Measurements from ENCODE around the gene NBPF14.
"Not testable (repeated sequence)": the region's sequence is repeated elsewhere in the genome, so short reads cannot be mapped to it uniquely, and the experiment has no call there.

Gene NBPF14, protein sequence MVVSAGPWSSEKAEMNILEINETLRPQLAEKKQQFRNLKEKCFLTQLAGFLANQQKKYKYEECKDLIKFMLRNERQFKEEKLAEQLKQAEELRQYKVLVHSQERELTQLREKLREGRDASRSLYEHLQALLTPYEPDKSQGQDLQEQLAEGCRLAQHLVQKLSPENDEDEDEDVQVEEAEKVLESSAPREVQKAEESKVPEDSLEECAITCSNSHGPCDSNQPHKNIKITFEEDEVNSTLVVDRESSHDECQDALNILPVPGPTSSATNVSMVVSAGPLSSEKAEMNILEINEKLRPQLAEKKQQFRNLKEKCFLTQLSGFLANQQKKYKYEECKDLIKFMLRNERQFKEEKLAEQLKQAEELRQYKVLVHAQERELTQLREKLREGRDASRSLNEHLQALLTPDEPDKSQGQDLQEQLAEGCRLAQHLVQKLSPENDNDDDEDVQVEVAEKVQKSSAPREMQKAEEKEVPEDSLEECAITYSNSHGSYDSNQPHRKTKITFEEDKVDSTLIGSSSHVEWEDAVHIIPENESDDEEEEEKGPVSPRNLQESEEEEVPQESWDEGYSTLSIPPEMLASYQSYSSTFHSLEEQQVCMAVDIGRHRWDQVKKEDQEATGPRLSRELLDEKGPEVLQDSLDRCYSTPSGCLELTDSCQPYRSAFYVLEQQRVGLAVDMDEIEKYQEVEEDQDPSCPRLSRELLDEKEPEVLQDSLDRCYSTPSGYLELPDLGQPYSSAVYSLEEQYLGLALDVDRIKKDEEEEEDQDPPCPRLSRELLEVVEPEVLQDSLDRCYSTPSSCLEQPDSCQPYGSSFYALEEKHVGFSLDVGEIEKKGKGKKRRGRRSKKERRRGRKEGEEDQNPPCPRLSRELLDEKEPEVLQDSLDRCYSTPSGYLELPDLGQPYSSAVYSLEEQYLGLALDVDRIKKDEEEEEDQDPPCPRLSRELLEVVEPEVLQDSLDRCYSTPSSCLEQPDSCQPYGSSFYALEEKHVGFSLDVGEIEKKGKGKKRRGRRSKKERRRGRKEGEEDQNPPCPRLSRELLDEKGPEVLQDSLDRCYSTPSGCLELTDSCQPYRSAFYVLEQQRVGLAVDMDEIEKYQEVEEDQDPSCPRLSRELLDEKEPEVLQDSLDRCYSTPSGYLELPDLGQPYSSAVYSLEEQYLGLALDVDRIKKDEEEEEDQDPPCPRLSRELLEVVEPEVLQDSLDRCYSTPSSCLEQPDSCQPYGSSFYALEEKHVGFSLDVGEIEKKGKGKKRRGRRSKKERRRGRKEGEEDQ (N-terminal part only)

DNA sequence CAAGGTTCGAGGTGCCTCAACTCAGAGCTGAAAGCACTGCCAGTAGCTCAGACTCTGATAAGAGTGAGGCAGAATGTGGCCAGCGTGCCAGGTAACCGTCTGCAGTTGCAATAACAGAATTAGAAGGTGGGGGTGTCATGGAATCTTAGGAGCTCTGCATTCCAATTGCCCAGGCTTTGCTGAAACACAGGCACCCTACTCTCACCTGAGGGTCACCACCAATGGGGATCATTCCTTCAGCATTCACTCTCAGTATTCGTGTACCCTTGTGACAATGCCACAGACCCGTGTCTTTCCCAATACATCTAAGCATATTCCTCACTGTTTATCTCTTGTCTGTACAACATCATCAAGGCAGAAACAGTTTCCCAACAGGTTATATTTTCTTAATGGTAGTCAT, at the start of gene NBPF14:
NBPF14 (minus strand) TSS at position 101 of the 400 bp plus-strand sequence. CDS start 294 bp downstream, outside the sequence.
- H3K9ac ChIP-seq (ENCODE audit: low read length); H3K79me2 ChIP-seq (ENCODE audit: insufficient read depth, low read length); H3K9me2 ChIP-seq (ENCODE audit: low read depth, low read length); H2AFZ ChIP-seq (ENCODE audit: low read length); H4K20me1 ChIP-seq (ENCODE audit: insufficient read depth, low read length); H3K27me3 ChIP-seq (ENCODE audit: insufficient read depth, low read length); H3K4me2 ChIP-seq (ENCODE audit: low read length); H3K4me1 ChIP-seq (ENCODE audit: insufficient read depth, low read length, severe bottlenecking); H3K27ac ChIP-seq (ENCODE audit: low read depth, low read length, poor library complexity, severe bottlenecking); H3K4me3 ChIP-seq (ENCODE audit: low read depth, low read length, poor library complexity, severe bottlenecking); H3F3A ChIP-seq (ENCODE audit: insufficient read depth, low read length); H3K9me3 ChIP-seq (ENCODE audit: low read length); H3K36me3 ChIP-seq (ENCODE audit: insufficient read depth, low read length): not testable (repeated sequence)

DNA sequence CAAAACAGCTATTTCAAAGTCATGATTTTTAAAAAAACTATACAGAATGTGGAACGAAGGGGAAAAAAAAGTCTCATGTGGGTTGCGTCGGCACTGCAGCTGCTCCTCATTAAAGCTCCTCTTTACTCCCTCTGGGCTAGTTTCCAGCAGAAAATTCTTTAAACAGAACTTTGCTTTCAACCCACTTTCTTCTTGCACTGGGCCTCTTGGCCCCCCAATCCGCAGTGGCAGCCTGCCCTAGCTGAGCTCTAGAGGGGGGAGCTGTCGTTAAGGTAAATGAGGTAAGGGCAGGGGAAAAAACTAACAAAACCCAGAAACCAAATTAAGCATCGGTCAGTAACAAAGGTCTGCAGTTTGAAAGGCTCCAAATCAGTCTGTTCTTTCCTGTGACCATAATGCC, 29.6 kb upstream of the NBPF14 start:
- not testable (repeated sequence) for H3K79me2 ChIP-seq (ENCODE audit: insufficient read depth, low read length); H3K4me2 ChIP-seq (ENCODE audit: low read length); H3K9me2 ChIP-seq (ENCODE audit: low read depth, low read length); H3K9ac ChIP-seq (ENCODE audit: low read length); H4K20me1 ChIP-seq (ENCODE audit: insufficient read depth, low read length); H2AFZ ChIP-seq (ENCODE audit: low read length); H3K27me3 ChIP-seq (ENCODE audit: insufficient read depth, low read length); H3K27ac ChIP-seq (ENCODE audit: low read depth, low read length, poor library complexity, severe bottlenecking); H3K4me3 ChIP-seq (ENCODE audit: low read depth, low read length, poor library complexity, severe bottlenecking); H3F3A ChIP-seq (ENCODE audit: insufficient read depth, low read length); H3K36me3 ChIP-seq (ENCODE audit: insufficient read depth, low read length); H3K4me1 ChIP-seq (ENCODE audit: insufficient read depth, low read length, severe bottlenecking); H3K9me3 ChIP-seq (ENCODE audit: low read length)

- not testable (repeated sequence) for H3K36me3 ChIP-seq (ENCODE audit: insufficient read depth, low read length); H3K9ac ChIP-seq (ENCODE audit: low read length); H3K27me3 ChIP-seq (ENCODE audit: insufficient read depth, low read length); H3K4me3 ChIP-seq (ENCODE audit: low read depth, low read length, poor library complexity, severe bottlenecking); H3F3A ChIP-seq (ENCODE audit: insufficient read depth, low read length); H3K4me2 ChIP-seq (ENCODE audit: low read length); H3K9me3 ChIP-seq (ENCODE audit: low read length); H3K27ac ChIP-seq (ENCODE audit: low read depth, low read length, poor library complexity, severe bottlenecking); H4K20me1 ChIP-seq (ENCODE audit: insufficient read depth, low read length); H2AFZ ChIP-seq (ENCODE audit: low read length); H3K9me2 ChIP-seq (ENCODE audit: low read depth, low read length); H3K4me1 ChIP-seq (ENCODE audit: insufficient read depth, low read length, severe bottlenecking); H3K79me2 ChIP-seq (ENCODE audit: insufficient read depth, low read length)
These were observed 22.4 kb upstream of the NBPF14 start for GRCh38 chr1:148618216-148618615.

DNA sequence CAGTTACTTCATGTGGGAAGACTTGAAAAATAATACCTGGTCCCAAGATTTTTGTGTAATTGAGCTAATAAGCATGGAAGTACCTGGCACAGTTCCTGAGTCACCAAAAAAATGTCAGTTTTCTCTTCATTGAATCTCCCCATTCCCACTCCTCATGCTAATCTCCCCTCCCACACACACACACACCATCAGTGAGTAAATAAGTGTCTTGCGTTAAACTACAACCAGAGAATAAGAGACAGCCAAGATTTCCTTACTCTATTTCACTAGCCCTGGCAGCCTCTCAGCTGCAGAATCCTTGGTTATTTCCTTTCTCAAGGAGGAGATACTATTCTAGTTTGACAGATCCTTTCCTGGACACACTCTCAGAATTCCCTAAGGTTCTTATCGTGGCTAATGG, 9.5 kb upstream of the NBPF14 start:
- H3K27me3 ChIP-seq (ENCODE audit: insufficient read depth, low read length); H3K79me2 ChIP-seq (ENCODE audit: insufficient read depth, low read length); H3K9ac ChIP-seq (ENCODE audit: low read length); H3K27ac ChIP-seq (ENCODE audit: low read depth, low read length, poor library complexity, severe bottlenecking); H3K4me2 ChIP-seq (ENCODE audit: low read length); H4K20me1 ChIP-seq (ENCODE audit: insufficient read depth, low read length); H3K36me3 ChIP-seq (ENCODE audit: insufficient read depth, low read length); H3K4me1 ChIP-seq (ENCODE audit: insufficient read depth, low read length, severe bottlenecking); H3K4me3 ChIP-seq (ENCODE audit: low read depth, low read length, poor library complexity, severe bottlenecking); H3K9me3 ChIP-seq (ENCODE audit: low read length); H2AFZ ChIP-seq (ENCODE audit: low read length); H3F3A ChIP-seq (ENCODE audit: insufficient read depth, low read length); H3K9me2 ChIP-seq (ENCODE audit: low read depth, low read length): not testable (repeated sequence)

- H4K20me1 ChIP-seq (ENCODE audit: insufficient read depth, low read length); H3K9me2 ChIP-seq (ENCODE audit: low read depth, low read length); H3K4me1 ChIP-seq (ENCODE audit: insufficient read depth, low read length, severe bottlenecking); H3K79me2 ChIP-seq (ENCODE audit: insufficient read depth, low read length); H3K36me3 ChIP-seq (ENCODE audit: insufficient read depth, low read length); H3K27ac ChIP-seq (ENCODE audit: low read depth, low read length, poor library complexity, severe bottlenecking); H2AFZ ChIP-seq (ENCODE audit: low read length); H3K4me3 ChIP-seq (ENCODE audit: low read depth, low read length, poor library complexity, severe bottlenecking); H3K9me3 ChIP-seq (ENCODE audit: low read length); H3K9ac ChIP-seq (ENCODE audit: low read length); H3K27me3 ChIP-seq (ENCODE audit: insufficient read depth, low read length); H3F3A ChIP-seq (ENCODE audit: insufficient read depth, low read length); H3K4me2 ChIP-seq (ENCODE audit: low read length): not testable (repeated sequence)
These were observed 451 bp downstream of the NBPF14 start for GRCh38 chr1:148595360-148595759.

DNA sequence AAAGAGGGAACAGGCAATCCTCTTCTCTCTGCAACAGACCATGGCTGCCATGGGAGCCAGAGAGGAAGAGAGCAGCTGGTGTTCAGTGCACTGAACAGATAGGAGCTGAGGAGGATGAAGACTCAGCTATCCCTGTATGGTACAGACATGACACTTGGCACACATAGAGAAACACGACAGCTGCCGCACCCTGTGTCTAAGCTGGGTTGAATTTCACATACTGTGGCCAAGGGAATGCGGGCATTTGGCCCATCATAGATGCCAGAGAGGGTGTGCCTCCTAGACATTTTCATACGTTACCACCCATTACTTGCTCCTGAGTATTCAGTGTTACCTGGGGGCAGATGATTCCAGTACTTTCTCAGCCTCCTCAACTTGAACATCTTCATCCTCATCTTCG, 4.7 kb downstream of the NBPF14 start:
- H3K27ac ChIP-seq (ENCODE audit: low read depth, low read length, poor library complexity, severe bottlenecking); H3F3A ChIP-seq (ENCODE audit: insufficient read depth, low read length); H3K9ac ChIP-seq (ENCODE audit: low read length); H3K4me1 ChIP-seq (ENCODE audit: insufficient read depth, low read length, severe bottlenecking); H3K4me2 ChIP-seq (ENCODE audit: low read length); H2AFZ ChIP-seq (ENCODE audit: low read length); H3K36me3 ChIP-seq (ENCODE audit: insufficient read depth, low read length); H3K9me3 ChIP-seq (ENCODE audit: low read length); H4K20me1 ChIP-seq (ENCODE audit: insufficient read depth, low read length); H3K9me2 ChIP-seq (ENCODE audit: low read depth, low read length); H3K79me2 ChIP-seq (ENCODE audit: insufficient read depth, low read length); H3K27me3 ChIP-seq (ENCODE audit: insufficient read depth, low read length); H3K4me3 ChIP-seq (ENCODE audit: low read depth, low read length, poor library complexity, severe bottlenecking): not testable (repeated sequence)

DNA sequence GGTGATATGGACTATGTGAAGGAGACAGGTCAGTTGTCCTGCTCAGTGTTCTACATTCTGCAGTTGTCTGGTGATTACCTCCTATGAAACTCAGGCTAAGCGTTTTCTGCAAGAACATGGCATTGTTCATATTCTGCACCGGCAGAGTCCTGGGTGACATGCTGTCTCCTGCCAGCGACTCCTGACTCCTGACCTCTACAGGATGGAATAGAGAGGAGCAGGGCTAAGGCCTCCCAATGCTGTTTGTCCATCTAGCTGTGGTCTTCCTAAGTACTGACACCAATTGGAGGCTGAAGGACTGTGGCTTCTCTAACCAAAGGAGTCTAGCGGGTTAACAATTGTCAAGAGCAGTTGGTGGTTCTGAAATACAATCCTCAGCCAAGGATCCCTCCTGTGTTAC, 63.7 kb downstream of the NBPF14 start:
- not testable (repeated sequence) for H3F3A ChIP-seq (ENCODE audit: insufficient read depth, low read length); H4K20me1 ChIP-seq (ENCODE audit: insufficient read depth, low read length); H3K27ac ChIP-seq (ENCODE audit: low read depth, low read length, poor library complexity, severe bottlenecking); H3K9ac ChIP-seq (ENCODE audit: low read length); H3K4me2 ChIP-seq (ENCODE audit: low read length); H3K9me2 ChIP-seq (ENCODE audit: low read depth, low read length); H3K27me3 ChIP-seq (ENCODE audit: insufficient read depth, low read length); H3K9me3 ChIP-seq (ENCODE audit: low read length); H2AFZ ChIP-seq (ENCODE audit: low read length); H3K79me2 ChIP-seq (ENCODE audit: insufficient read depth, low read length); H3K4me3 ChIP-seq (ENCODE audit: low read depth, low read length, poor library complexity, severe bottlenecking); H3K36me3 ChIP-seq (ENCODE audit: insufficient read depth, low read length); H3K4me1 ChIP-seq (ENCODE audit: insufficient read depth, low read length, severe bottlenecking)
